ENCODE data around the gene TSC22D1. TPM values are rescaled to one million over a fixed set of nuclear protein-coding genes. Genes with fewer than 3 reads are reported as not detected.

TSC22D1 gene
- total RNA-seq, 1 donor: 94.5 TPM

- H3K4me3 ChIP-seq (ENCODE audit: low read depth, low read length): peak overlapping the region; percentile 84
- peak; percentile 99 for DNase-seq (ENCODE audit: low read depth)
- TF ChIP-seq, protein P1, sequence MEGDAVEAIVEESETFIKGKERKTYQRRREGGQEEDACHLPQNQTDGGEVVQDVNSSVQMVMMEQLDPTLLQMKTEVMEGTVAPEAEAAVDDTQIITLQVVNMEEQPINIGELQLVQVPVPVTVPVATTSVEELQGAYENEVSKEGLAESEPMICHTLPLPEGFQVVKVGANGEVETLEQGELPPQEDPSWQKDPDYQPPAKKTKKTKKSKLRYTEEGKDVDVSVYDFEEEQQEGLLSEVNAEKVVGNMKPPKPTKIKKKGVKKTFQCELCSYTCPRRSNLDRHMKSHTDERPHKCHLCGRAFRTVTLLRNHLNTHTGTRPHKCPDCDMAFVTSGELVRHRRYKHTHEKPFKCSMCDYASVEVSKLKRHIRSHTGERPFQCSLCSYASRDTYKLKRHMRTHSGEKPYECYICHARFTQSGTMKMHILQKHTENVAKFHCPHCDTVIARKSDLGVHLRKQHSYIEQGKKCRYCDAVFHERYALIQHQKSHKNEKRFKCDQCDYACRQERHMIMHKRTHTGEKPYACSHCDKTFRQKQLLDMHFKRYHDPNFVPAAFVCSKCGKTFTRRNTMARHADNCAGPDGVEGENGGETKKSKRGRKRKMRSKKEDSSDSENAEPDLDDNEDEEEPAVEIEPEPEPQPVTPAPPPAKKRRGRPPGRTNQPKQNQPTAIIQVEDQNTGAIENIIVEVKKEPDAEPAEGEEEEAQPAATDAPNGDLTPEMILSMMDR (IDR thresholded peaks at IDR 0.05; ENCODE audit: insufficient read depth, low read length): no peak
Measured at GRCh38 chr13:44435142-44435918, 140.8 kb downstream of the TSC22D1 start.

GRCh38 chr13:44434766-44435141, 141.4 kb downstream of the TSC22D1 start:
- TF ChIP-seq, protein P1 (IDR thresholded peaks at IDR 0.05; ENCODE audit: insufficient read depth, low read length): no peak
- DNase-seq (ENCODE audit: low read depth): no peak
- H3K4me3 ChIP-seq (ENCODE audit: low read depth, low read length): peak overlapping the region; percentile 69

GRCh38 chr13:44433863-44434765, 142.0 kb downstream of the TSC22D1 start:
- TF ChIP-seq, protein P1 (IDR thresholded peaks at IDR 0.05; ENCODE audit: insufficient read depth, low read length): no peak
- peak overlapping the region; percentile 69 for H3K4me3 ChIP-seq (ENCODE audit: low read depth, low read length)

DNA sequence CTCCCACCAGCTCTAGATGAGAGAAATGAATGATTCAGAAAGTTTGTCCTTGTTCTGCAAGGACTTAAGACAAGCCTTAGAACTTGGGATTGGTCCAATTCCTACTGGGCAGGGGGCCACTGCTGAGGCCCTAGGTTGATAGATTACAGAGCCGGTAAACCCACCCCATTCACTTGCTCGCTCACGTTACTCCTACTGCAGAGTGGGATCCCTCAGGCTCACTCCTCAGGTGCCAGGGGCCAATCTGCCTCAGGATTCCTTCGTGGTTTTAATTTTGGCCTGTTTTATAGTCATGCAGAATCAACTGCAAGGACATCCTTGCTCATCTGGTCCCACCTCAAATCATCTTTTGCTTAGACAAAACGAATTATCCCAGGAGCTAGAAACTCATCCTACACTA, 143.5 kb downstream of the TSC22D1 start:
- DNase-seq (ENCODE audit: low read depth): no peak
- no peak overlapping the region for H3K4me3 ChIP-seq (ENCODE audit: low read depth, low read length)
- TF ChIP-seq, protein P1 (IDR thresholded peaks at IDR 0.05; ENCODE audit: insufficient read depth, low read length): no peak

More at GRCh38 chr13:44433863-44434765, 142.0 kb downstream of the TSC22D1 start:
- no peak for DNase-seq (ENCODE audit: low read depth)

DNA sequence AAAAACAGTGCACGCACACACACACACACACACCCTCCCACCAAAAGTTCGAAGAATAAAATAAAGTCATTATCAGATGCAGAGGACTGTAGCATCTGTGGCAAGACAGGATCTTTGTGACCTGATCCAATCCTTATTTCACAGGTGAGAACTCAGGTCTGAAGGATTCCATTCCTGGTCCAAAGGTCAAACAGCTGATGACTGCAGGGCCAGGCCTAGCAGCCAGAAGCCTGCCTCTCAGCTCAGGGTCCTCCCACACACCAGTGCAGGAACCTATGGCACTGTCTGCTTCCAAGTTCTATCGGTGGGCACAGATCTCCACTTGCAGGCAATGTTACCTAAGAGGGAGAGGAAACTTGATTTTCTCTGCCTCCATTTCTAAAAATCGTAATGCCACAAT, 145.0 kb downstream of the TSC22D1 start:
- H3K4me3 ChIP-seq (ENCODE audit: low read depth, low read length): no peak overlapping the region
- TF ChIP-seq, protein P1 (IDR thresholded peaks at IDR 0.05; ENCODE audit: insufficient read depth, low read length): no peak
- DNase-seq (ENCODE audit: low read depth): no peak

DNA sequence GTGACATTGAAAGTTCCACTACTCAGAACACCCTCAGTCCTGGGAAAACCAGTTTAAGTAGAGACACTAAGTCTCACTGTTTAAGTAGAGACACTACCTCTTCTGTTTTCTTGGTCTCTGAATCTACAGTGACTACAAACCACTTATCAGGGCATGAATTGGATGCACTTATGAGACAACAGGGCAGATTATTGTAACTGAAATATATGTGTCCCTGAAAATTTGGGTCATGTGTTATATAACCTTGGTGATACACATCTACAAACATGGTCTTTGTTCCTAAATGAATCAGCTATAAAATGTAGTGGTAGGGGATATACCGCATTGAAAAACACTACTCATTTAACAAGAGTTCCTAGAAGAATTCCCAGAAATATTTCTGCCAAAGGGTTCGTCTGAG, 146.8 kb downstream of the TSC22D1 start:
- H3K4me3 ChIP-seq (ENCODE audit: low read depth, low read length): no peak overlapping the region
- no peak for DNase-seq (ENCODE audit: low read depth)
- TF ChIP-seq, protein P1 (IDR thresholded peaks at IDR 0.05; ENCODE audit: insufficient read depth, low read length): no peak
